WTC11 (cell line): ENCODE measurements around the gene MMAA.

ENCODE experiments used
- CREB1 ChIP-seq: sonication (generic); formaldehyde crosslinking; IDR thresholded peaks from 2 replicates; pipeline ENCODE4 v1.8.0; 2023; ENCODE audit warnings: mild to moderate bottlenecking, missing genetic modification reagents
- FOXJ3 ChIP-seq: sonication (generic); formaldehyde crosslinking; IDR thresholded peaks from 2 replicates; pipeline ENCODE4 v1.9.0; 2021; ENCODE audit warnings: missing genetic modification reagents, mild to moderate bottlenecking, borderline replicate concordance
- FOXP1 ChIP-seq: sonication (generic); formaldehyde crosslinking; IDR thresholded peaks from 2 replicates; pipeline ENCODE4 v1.8.0; 2022; ENCODE audit warnings: missing genetic modification reagents, mild to moderate bottlenecking, moderate library complexity, borderline replicate concordance
- GABPB1 ChIP-seq: sonication (generic); formaldehyde crosslinking; IDR thresholded peaks from 2 replicates; pipeline ENCODE4 v1.8.1; 2023; ENCODE audit warnings: mild to moderate bottlenecking, missing genetic modification reagents
- NFE2L1 ChIP-seq: sonication (generic); formaldehyde crosslinking; IDR thresholded peaks from 2 replicates; pipeline ENCODE4 v1.8.1; 2023; ENCODE audit warnings: missing genetic modification reagents
- NFYB ChIP-seq: sonication (generic); formaldehyde crosslinking; conservative IDR thresholded peaks from 2 replicates; pipeline ENCODE4 v1.8.0; 2022; ENCODE audit warnings: low read depth, missing genetic modification reagents
- NR3C1 ChIP-seq: sonication (generic); formaldehyde crosslinking; conservative IDR thresholded peaks from 2 replicates; pipeline ENCODE4 v1.8.1; 2023; ENCODE audit warnings: low read depth, mild to moderate bottlenecking, missing genetic modification reagents
- TCF7 ChIP-seq: sonication (generic); formaldehyde crosslinking; IDR thresholded peaks from 2 replicates; pipeline ENCODE4 v1.8.0; 2022; ENCODE audit warnings: mild to moderate bottlenecking, low read depth, missing genetic modification reagents, moderate library complexity
- TF ChIP-seq, protein P1 (sequence below): fragments of 200-600 bp; IDR thresholded peaks from 2 replicates; pipeline ENCODE4 v1.8.0; 2022; ENCODE audit warnings: antibody characterized with exemption
- TF ChIP-seq, protein P2 (sequence below): sonication (generic); formaldehyde crosslinking; IDR thresholded peaks from 2 replicates; pipeline ENCODE4 v1.8.1; 2023; ENCODE audit warnings: mild to moderate bottlenecking, missing genetic modification reagents
- TF ChIP-seq, protein P3 (sequence below): sonication (generic); formaldehyde crosslinking; IDR thresholded peaks from 2 replicates; pipeline ENCODE4 v1.8.1; 2022; ENCODE audit warnings: low read depth, missing genetic modification reagents, borderline replicate concordance
- TF ChIP-seq, protein P4 (sequence below): sonication (generic); formaldehyde crosslinking; IDR thresholded peaks from 2 replicates; pipeline ENCODE4 v1.8.0; 2022; ENCODE audit warnings: missing genetic modification reagents
- TF ChIP-seq, protein P5 (sequence below): sonication (generic); formaldehyde crosslinking; IDR thresholded peaks from 2 replicates; pipeline ENCODE4 v1.8.0; 2023; ENCODE audit warnings: mild to moderate bottlenecking, missing genetic modification reagents
- TF ChIP-seq, protein P6 (sequence below): sonication (generic); formaldehyde crosslinking; IDR thresholded peaks from 2 replicates; pipeline ENCODE4 v1.8.0; 2022; ENCODE audit warnings: mild to moderate bottlenecking, missing genetic modification reagents

DNA sequence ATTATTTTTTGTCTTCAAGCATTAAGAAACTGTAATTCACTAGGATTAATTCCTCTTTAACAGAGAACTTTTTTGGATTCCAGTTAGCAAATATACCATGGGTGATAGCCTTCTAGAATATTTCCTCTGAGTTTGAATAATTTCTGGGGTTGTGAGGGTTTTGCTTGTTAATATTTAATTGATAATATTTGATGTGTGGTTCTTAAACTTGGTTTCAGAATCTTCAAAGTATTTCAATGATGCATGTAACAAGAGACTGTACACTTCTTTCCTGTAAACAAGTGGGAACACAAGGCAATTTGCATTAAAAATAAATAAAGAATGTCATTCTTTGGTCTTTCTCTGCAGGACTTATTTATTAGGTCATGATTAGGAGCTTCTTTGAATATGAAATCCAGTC is 51.2 kb downstream of the MMAA start:
- TF ChIP-seq NR3C1 (CRISPR knock-in tag) (no peak), GABPB1 (CRISPR knock-in tag) (no peak), FOXJ3 (CRISPR knock-in tag) (no peak), TCF7 (CRISPR knock-in tag) (no peak), CREB1 (CRISPR knock-in tag) (no peak), NFYB (CRISPR knock-in tag) (no peak), FOXP1 (CRISPR knock-in tag) (no peak), NFE2L1 (CRISPR knock-in tag) (no peak)
- TF ChIP-seq, protein P1, sequence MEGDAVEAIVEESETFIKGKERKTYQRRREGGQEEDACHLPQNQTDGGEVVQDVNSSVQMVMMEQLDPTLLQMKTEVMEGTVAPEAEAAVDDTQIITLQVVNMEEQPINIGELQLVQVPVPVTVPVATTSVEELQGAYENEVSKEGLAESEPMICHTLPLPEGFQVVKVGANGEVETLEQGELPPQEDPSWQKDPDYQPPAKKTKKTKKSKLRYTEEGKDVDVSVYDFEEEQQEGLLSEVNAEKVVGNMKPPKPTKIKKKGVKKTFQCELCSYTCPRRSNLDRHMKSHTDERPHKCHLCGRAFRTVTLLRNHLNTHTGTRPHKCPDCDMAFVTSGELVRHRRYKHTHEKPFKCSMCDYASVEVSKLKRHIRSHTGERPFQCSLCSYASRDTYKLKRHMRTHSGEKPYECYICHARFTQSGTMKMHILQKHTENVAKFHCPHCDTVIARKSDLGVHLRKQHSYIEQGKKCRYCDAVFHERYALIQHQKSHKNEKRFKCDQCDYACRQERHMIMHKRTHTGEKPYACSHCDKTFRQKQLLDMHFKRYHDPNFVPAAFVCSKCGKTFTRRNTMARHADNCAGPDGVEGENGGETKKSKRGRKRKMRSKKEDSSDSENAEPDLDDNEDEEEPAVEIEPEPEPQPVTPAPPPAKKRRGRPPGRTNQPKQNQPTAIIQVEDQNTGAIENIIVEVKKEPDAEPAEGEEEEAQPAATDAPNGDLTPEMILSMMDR, result no peak
- TF ChIP-seq, protein P2, sequence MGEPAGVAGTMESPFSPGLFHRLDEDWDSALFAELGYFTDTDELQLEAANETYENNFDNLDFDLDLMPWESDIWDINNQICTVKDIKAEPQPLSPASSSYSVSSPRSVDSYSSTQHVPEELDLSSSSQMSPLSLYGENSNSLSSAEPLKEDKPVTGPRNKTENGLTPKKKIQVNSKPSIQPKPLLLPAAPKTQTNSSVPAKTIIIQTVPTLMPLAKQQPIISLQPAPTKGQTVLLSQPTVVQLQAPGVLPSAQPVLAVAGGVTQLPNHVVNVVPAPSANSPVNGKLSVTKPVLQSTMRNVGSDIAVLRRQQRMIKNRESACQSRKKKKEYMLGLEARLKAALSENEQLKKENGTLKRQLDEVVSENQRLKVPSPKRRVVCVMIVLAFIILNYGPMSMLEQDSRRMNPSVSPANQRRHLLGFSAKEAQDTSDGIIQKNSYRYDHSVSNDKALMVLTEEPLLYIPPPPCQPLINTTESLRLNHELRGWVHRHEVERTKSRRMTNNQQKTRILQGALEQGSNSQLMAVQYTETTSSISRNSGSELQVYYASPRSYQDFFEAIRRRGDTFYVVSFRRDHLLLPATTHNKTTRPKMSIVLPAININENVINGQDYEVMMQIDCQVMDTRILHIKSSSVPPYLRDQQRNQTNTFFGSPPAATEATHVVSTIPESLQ, result no peak
- TF ChIP-seq, protein P3, sequence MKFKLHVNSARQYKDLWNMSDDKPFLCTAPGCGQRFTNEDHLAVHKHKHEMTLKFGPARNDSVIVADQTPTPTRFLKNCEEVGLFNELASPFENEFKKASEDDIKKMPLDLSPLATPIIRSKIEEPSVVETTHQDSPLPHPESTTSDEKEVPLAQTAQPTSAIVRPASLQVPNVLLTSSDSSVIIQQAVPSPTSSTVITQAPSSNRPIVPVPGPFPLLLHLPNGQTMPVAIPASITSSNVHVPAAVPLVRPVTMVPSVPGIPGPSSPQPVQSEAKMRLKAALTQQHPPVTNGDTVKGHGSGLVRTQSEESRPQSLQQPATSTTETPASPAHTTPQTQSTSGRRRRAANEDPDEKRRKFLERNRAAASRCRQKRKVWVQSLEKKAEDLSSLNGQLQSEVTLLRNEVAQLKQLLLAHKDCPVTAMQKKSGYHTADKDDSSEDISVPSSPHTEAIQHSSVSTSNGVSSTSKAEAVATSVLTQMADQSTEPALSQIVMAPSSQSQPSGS (CRISPR knock-in tag), result no peak
- TF ChIP-seq, protein P4, sequence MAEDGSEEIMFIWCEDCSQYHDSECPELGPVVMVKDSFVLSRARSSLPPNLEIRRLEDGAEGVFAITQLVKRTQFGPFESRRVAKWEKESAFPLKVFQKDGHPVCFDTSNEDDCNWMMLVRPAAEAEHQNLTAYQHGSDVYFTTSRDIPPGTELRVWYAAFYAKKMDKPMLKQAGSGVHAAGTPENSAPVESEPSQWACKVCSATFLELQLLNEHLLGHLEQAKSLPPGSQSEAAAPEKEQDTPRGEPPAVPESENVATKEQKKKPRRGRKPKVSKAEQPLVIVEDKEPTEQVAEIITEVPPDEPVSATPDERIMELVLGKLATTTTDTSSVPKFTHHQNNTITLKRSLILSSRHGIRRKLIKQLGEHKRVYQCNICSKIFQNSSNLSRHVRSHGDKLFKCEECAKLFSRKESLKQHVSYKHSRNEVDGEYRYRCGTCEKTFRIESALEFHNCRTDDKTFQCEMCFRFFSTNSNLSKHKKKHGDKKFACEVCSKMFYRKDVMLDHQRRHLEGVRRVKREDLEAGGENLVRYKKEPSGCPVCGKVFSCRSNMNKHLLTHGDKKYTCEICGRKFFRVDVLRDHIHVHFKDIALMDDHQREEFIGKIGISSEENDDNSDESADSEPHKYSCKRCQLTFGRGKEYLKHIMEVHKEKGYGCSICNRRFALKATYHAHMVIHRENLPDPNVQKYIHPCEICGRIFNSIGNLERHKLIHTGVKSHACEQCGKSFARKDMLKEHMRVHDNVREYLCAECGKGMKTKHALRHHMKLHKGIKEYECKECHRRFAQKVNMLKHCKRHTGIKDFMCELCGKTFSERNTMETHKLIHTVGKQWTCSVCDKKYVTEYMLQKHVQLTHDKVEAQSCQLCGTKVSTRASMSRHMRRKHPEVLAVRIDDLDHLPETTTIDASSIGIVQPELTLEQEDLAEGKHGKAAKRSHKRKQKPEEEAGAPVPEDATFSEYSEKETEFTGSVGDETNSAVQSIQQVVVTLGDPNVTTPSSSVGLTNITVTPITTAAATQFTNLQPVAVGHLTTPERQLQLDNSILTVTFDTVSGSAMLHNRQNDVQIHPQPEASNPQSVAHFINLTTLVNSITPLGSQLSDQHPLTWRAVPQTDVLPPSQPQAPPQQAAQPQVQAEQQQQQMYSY, result no peak
- TF ChIP-seq, protein P5, sequence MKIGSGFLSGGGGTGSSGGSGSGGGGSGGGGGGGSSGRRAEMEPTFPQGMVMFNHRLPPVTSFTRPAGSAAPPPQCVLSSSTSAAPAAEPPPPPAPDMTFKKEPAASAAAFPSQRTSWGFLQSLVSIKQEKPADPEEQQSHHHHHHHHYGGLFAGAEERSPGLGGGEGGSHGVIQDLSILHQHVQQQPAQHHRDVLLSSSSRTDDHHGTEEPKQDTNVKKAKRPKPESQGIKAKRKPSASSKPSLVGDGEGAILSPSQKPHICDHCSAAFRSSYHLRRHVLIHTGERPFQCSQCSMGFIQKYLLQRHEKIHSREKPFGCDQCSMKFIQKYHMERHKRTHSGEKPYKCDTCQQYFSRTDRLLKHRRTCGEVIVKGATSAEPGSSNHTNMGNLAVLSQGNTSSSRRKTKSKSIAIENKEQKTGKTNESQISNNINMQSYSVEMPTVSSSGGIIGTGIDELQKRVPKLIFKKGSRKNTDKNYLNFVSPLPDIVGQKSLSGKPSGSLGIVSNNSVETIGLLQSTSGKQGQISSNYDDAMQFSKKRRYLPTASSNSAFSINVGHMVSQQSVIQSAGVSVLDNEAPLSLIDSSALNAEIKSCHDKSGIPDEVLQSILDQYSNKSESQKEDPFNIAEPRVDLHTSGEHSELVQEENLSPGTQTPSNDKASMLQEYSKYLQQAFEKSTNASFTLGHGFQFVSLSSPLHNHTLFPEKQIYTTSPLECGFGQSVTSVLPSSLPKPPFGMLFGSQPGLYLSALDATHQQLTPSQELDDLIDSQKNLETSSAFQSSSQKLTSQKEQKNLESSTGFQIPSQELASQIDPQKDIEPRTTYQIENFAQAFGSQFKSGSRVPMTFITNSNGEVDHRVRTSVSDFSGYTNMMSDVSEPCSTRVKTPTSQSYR (CRISPR knock-in tag), result no peak
- TF ChIP-seq, protein P6, sequence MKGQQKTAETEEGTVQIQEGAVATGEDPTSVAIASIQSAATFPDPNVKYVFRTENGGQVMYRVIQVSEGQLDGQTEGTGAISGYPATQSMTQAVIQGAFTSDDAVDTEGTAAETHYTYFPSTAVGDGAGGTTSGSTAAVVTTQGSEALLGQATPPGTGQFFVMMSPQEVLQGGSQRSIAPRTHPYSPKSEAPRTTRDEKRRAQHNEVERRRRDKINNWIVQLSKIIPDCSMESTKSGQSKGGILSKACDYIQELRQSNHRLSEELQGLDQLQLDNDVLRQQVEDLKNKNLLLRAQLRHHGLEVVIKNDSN, result no peak
